Ectodermal cell (in vitro differentiated cells): ENCODE measurements around the gene DIPK2A.

Experiments used
- H3K27ac ChIP-seq: 2 replicates; pipeline ENCODE4 v1.7.0; 2013; ENCODE audit warnings: mild to moderate bottlenecking, low read depth, low read length; ENCODE audit not compliant: insufficient read depth, poor library complexity, severe bottlenecking
- H3K27me3 ChIP-seq: 2 replicates; pipeline ENCODE4 v1.7.0; 2013; ENCODE audit warnings: mild to moderate bottlenecking, low read length; ENCODE audit not compliant: insufficient read depth, control insufficient read depth, poor library complexity, severe bottlenecking
- H3K36me3 ChIP-seq: one replicate; pipeline ENCODE4 v1.7.0; 2013; ENCODE audit warnings: low read length; ENCODE audit not compliant: control insufficient read depth, insufficient read depth
- H3K4me1 ChIP-seq: one replicate; pipeline ENCODE4 v1.7.0; 2013; ENCODE audit warnings: low read length; ENCODE audit not compliant: control insufficient read depth, insufficient read depth
- H3K4me3 ChIP-seq: 2 replicates; pipeline ENCODE4 v1.7.0; 2013; ENCODE audit warnings: low read depth, low read length, control low read depth; ENCODE audit not compliant: insufficient read depth
- H3K9me3 ChIP-seq: 2 replicates; pipeline ENCODE4 v1.7.0; 2013; ENCODE audit warnings: mild to moderate bottlenecking, low read length, moderate library complexity; ENCODE audit not compliant: control insufficient read depth
- WGBS, 2 experiments: methylation state at CpG; one replicate each; pipeline ENCODE4 v1.1.7; 2013; ENCODE audit warnings: missing lambda C conversion rate in 2 of 2; 5-methylcytosine and 5-hydroxymethylcytosine counted together

The DIPK2A gene

DNA sequence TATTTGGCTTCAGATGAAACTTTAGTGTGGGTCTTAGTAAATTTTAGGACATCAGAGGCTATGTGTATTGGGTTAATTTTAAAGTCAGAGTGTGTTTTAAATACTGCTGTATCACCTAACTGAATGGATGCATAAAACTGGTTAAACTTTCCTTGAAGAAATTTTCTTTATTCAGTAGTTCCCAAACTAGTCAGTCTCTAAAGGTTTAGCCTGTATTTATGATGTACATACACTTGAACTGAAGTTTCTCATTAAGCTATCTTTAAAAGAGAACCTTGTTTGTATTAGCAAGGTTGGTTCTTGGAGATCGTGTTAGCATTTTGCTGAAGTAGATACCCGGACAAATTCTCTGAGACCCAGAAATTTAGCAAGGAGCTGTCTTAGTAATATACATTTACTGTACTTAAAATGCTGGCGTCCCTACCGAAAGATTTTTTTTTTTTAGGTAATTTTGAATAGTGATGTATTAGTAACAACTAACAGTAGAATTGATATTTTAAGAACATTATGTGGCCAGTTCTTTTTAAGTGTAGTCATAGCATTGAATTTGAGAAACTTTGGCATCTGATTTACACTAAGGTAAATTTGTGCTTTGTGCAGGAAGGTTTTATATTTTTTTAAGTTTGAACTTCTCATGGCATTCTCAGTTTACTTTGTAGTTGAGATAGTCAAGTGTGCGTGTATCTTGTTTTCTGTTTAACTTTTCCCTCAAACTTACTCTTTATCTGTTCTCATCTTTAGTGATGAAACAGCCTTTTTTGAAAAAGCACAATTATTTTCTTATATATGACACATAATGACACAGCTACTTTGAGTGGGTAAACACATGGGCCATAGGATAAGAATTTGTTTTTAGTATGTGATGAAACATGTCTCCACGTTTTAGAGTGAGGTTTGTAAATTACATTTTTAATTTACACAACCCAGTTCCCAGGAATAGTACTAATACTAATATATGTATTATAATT lies 2.9 kb downstream of the DIPK2A start:
- Histone ChIP-seq H3K36me3 (no peaks in the 10 kb centered on the region), H3K4me3 (peak overlapping the region; percentile 68), H3K4me1 (peaks cover 10% of the 10 kb centered on the region), H3K27ac (no peak overlapping the region), H3K27me3 (no peaks in the 10 kb centered on the region), H3K9me3 (no peaks in the 10 kb centered on the region)
- 35 to 50% methylated on average over 1 to 4 of the region's 6 CpGs for WGBS, 2 experiments

DNA sequence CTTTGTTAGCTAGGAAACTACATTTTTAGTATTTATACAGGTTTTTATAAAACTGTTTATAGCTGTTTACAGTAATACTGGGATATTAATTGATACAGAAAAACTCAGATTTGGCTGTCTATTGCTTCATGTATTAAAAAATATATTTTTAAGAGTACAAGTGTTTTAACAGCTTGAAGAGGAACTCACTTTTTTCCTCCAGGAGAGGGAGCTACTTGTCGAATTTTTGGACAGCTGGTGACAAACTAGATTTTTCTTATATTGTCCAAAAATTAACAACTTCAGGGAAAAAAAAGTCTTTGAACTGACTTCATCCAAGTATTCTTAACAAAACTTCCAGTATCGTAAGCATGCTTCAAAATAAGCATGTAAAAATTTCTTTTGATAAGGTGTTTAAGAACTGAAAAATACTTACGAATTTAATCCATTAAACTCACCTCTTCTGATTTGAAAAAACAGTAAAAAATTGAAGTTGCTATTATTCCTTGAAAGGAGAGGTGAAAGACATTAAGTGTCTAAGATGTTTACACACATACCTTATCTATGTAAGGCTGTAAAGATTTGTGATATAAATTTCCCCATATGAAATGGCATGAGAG lies 4.0 kb downstream of the DIPK2A start:
- no peaks in the 10 kb centered on the region for H3K9me3 ChIP-seq

DNA sequence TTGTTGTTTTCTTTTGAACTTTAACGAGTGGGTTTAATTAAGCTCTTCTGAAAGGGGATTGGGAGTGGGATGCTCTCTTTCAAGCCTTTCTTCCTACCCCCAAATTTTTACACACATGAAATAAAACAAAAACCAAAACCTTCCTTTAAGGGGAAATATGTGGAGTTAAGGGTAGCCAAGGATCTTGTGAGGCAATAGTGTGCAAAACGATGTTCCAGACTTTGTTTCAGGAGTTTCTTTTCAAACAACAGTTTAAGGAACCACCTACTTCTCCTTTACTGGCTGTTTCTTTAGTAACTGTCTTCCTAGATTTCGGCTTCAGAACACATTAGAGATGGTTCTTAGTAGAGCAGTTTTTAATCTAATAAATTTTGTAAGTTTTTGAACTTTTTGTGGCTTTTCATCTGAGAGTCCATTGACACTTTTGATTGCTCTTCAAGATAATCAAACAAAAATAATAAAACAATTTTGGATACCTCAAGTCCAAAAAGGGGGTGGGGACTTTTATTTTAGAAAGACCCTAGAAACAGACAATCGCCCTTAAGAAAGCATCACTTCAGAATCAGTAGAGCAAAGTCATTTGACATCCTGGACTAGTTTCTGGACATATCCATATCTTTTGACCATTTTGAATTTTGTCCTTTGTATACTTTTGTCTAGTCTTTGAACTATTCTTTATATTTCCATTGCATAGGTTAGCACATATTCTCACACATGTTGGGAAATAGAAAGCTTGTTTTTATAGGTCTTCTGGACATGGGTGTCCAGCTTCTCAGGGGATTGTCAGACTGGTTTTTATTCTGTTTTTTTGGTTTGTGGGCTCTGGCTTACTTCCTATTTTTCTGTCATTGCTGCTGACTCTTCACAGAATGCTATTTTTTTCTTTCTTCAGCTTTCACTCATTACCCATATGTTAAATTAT lies 6.0 kb downstream of the DIPK2A start:
- Histone ChIP-seq H3K27me3 (no peaks in the 10 kb centered on the region), H3K27ac (no peak overlapping the region), H3K4me1 (peaks cover 10% of the 10 kb centered on the region), H3K9me3 (no peaks in the 10 kb centered on the region), H3K4me3 (no peak overlapping the region), H3K36me3 (no peaks in the 10 kb centered on the region)
- WGBS, 2 experiments = 67 to 76% methylated on average over 3 of the region's 4 CpGs

More for the DNA sequence above, 4.0 kb downstream of the DIPK2A start:
- WGBS, 2 experiments = 38 to 43% methylated on average over 1 of the region's 3 CpGs
- Histone ChIP-seq H3K36me3 (no peaks in the 10 kb centered on the region), H3K27me3 (no peaks in the 10 kb centered on the region), H3K4me1 (peaks cover 10% of the 10 kb centered on the region), H3K27ac (no peak overlapping the region), H3K4me3 (no peak overlapping the region)

DNA sequence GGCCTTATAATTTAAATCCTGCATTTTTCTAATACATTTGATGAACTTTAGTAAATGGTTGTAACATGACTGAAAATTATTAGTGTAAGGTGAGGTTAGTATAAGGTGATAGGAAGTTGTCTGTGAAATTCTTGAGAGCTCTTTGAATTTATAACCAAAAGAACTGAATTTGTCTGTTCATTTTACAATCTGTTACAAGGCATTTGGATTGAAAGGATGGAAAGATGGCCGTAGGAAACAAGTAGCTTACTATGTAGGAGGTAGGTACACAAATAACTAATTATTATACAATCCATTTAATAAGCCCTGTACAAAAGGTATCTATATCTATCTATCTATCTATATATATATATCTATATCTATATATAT lies 6.6 kb downstream of the DIPK2A start:
- Histone ChIP-seq H3K36me3 (no peaks in the 10 kb centered on the region), H3K27ac (no peak overlapping the region), H3K27me3 (no peaks in the 10 kb centered on the region), H3K4me3 (no peak overlapping the region), H3K9me3 (no peaks in the 10 kb centered on the region), H3K4me1 (peaks cover 10% of the 10 kb centered on the region)
- WGBS, 2 experiments = no CpG with 5 or more reads among the region's 1 CpG

DNA sequence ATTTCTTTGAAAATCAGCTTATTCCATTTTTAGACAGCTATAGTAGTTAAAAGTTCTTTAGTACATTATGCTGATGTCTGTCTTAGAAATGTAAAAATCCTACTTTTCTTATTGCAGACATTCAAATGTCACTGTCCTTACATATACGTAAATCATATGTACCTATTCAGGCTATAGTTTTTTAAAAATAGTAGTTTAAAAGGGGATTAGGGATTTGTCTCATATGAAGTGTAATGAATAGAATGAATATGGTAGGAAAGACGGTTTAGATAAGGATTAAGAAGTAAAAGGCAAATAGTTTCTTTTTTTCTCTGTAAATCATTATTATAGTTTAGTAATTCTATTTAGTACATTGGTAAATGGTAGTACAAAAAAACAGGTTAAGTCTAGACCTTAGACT lies 7.4 kb downstream of the DIPK2A start:
- Histone ChIP-seq H3K4me1 (peaks cover 10% of the 10 kb centered on the region), H3K27me3 (no peaks in the 10 kb centered on the region), H3K27ac (no peak overlapping the region), H3K36me3 (no peaks in the 10 kb centered on the region), H3K9me3 (no peaks in the 10 kb centered on the region), H3K4me3 (no peak overlapping the region)
- 92 to 100% methylated on average over 1 of the region's 2 CpGs for WGBS, 2 experiments

DNA sequence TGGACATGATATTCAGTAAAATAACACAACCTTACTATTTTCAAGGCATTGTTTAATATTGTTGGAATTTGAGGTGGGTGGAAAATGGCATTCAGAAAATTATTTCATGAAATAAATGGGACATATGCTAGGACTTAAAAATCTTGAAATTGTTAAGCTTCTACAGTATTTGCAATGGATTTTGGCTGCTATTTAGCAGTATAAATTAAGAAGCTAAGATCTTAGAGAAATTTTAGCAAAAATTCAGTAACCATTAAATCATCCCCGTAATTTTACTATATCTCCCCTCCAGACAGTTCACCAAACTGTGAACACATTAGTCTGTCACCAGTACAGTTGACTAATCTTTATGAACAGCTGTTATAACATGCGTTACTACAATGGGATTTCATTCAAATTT lies 8.2 kb downstream of the DIPK2A start:
- no peak overlapping the region for H3K4me3 ChIP-seq
- H3K27me3 ChIP-seq = no peaks in the 10 kb centered on the region
- H3K4me1 ChIP-seq = peaks cover 2% of the 10 kb centered on the region
- H3K36me3 ChIP-seq = no peaks in the 10 kb centered on the region
- WGBS, 2 experiments = 93 to 100% methylated on average over 2 of the region's 2 CpGs
- H3K9me3 ChIP-seq = no peaks in the 10 kb centered on the region
- H3K27ac ChIP-seq = no peak overlapping the region

DNA sequence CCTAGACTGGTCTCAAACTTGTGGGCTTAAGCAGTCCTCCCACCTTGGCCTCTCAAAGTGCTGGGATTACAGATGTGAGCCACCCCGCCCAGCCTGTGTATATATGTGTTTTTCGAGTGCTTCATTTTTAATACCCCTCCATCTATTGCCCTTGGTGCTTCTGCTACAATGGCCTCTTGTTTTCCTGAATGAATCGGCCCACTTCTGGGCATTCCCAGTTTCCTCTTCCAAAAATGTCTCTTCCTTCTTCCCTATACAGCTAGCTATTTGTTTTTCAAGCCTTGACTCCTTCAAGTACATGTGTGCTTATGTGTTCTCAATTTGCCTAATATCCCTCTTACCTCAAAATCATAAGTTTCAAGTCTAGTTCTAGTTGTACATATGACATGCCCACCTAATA lies 16.7 kb downstream of the DIPK2A start:
- Histone ChIP-seq H3K9me3 (no peaks in the 10 kb centered on the region), H3K4me3 (no peak overlapping the region), H3K27me3 (no peaks in the 10 kb centered on the region), H3K36me3 (peaks cover 3% of the 10 kb centered on the region), H3K4me1 (no peaks in the 10 kb centered on the region), H3K27ac (no peak overlapping the region)
- 94 to 95% methylated on average over 3 of the region's 3 CpGs for WGBS, 2 experiments

DNA sequence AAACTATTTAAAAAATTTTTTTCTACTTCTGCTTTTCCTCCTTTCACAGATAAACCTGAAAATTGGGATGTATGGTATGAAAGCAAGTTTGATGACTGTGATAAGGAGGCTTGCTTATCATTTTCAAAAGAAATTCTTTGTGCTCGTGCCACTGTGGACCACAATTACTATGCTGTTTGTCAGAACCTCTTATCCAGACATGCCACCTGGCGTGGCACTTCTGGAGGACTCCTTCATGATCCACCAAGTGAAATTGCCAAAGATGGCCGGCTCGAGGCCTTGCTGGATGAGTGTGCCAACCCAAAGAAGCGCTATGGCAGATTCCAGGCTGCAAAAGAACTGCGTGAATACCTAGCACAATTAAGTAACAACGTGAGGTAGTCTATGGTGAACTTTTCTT lies 17.8 kb downstream of the DIPK2A start:
- WGBS, 2 experiments = 93 to 97% methylated on average over 7 of the region's 7 CpGs
- H3K27ac ChIP-seq = no peak overlapping the region
- H3K27me3 ChIP-seq = no peaks in the 10 kb centered on the region
- peaks cover 3% of the 10 kb centered on the region for H3K36me3 ChIP-seq
- no peak overlapping the region for H3K4me3 ChIP-seq
- H3K9me3 ChIP-seq = no peaks in the 10 kb centered on the region
- no peaks in the 10 kb centered on the region for H3K4me1 ChIP-seq

DNA sequence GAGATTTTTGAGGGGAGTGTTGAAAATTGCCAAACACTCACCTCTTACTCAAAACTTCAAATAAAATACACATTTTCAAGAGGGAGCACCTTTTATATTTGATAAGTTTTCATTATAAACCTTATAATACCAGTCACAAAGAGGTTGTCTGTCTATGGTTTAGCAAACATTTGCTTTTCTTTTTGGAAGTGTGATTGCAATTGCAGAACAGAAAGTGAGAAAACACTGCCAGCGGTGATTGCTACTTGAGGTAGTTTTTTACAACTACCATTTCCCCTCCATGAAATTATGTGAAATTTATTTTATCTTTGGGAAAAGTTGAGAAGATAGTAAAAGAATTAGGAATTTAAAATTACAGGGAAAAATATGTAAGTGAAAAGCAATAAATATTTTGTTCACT lies 20.1 kb downstream of the DIPK2A start:
- H3K4me1 ChIP-seq = no peaks in the 10 kb centered on the region
- no peaks in the 10 kb centered on the region for H3K27me3 ChIP-seq
- peaks cover 3% of the 10 kb centered on the region for H3K36me3 ChIP-seq
- no peaks in the 10 kb centered on the region for H3K9me3 ChIP-seq
- WGBS, 2 experiments = no CpG with 5 or more reads among the region's 1 CpG
- H3K27ac ChIP-seq = no peak overlapping the region
- H3K4me3 ChIP-seq = no peak overlapping the region

DNA sequence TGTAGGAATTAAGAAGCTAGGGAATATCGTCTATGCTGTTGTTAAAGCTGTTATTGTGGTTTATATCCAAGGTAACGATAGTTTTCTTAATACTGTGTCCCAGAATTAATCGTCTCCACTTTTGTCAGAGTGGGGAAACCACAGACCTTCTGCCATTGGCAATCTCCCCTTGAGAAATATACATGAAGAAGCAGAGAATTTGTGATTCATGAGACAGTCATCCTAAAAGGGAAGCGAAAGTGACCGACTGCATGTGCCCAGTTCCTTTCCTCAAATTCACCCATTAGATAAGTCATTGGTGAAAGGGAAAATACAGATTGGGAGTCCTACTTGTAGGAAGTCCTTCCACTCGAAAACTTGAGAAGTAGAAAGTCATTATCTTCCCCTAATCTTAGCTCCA lies 26.6 kb downstream of the DIPK2A start:
- no peaks in the 10 kb centered on the region for H3K9me3 ChIP-seq
- no peaks in the 10 kb centered on the region for H3K4me1 ChIP-seq
- H3K27ac ChIP-seq = no peak overlapping the region
- H3K4me3 ChIP-seq = no peak overlapping the region
- no peaks in the 10 kb centered on the region for H3K36me3 ChIP-seq
- H3K27me3 ChIP-seq = no peaks in the 10 kb centered on the region
- WGBS, 2 experiments = 94 to 98% methylated on average over 5 to 6 of the region's 6 CpGs
